Breast epithelium (tissue), 3 donors: Measurements from ENCODE around the gene CREG1.

ENCODE experiments used
- CTCF ChIP-seq, 3 donors: fragments of 450-650 bp; IDR thresholded peaks; one replicate each; pipeline ENCODE4 v1.5.1; 2016 to 2017; ENCODE audit warnings: antibody characterized with exemption in 3 of 3, mild to moderate bottlenecking in 3 of 3, moderate library complexity in 3 of 3
- POLR2AphosphoS5 ChIP-seq, 3 donors: sonication (generic); formaldehyde crosslinking; IDR thresholded peaks; one replicate each; pipeline ENCODE4 v1.6.1; 2017; ENCODE audit warnings: antibody characterized with exemption in 3 of 3

GRCh38 chr1:167510244-167510643, 43.3 kb downstream of the CREG1 start:
- TF ChIP-seq POLR2AphosphoS5 (IDR thresholded peaks at IDR 0.05) (no peak), CTCF (IDR thresholded peaks at IDR 0.05) (no peak)
